Kidney glomerular epithelial cell (primary cell): ENCODE results near the gene PIK3CD.
"Not testable (repeated sequence)": the region's sequence is repeated elsewhere in the genome, so short reads cannot be mapped to it uniquely, and the experiment has no call there.

Experiments used
- DNase-seq: peaks from one replicate; lab custom pipeline; 2025; lab: John Stamatoyannopoulos, UW

Gene PIK3CD

GRCh38 chr1:9689971-9690381, 38.4 kb downstream of the PIK3CD start:
- DNase-seq, result no peak

- DNase-seq, result no peak
Measured at GRCh38 chr1:9690440-9691107, 39.0 kb downstream of the PIK3CD start.

GRCh38 chr1:9691108-9691445, 39.5 kb downstream of the PIK3CD start:
- DNase-seq, result peak; percentile 58

- no peak for DNase-seq
Measured at GRCh38 chr1:9691691-9692090, 40.2 kb downstream of the PIK3CD start.

GRCh38 chr1:9696793-9697192, 45.3 kb downstream of the PIK3CD start:
- DNase-seq, result no peak

- no peak for DNase-seq
Measured at GRCh38 chr1:9699361-9699760, 47.8 kb downstream of the PIK3CD start.

- DNase-seq, result peak; percentile 91
Measured at GRCh38 chr1:9700340-9700739, 48.8 kb downstream of the PIK3CD start.

GRCh38 chr1:9701665-9702064, 50.1 kb downstream of the PIK3CD start:
- no peak for DNase-seq

GRCh38 chr1:9703165-9703509, 51.6 kb downstream of the PIK3CD start:
- no peak for DNase-seq

- DNase-seq, result no peak
Measured at GRCh38 chr1:9703681-9704080, 52.1 kb downstream of the PIK3CD start.

GRCh38 chr1:9705337-9706093, 54.0 kb downstream of the PIK3CD start:
- peak; percentile 75 for DNase-seq

GRCh38 chr1:9706178-9706577, 54.6 kb downstream of the PIK3CD start:
- DNase-seq, result no peak

- DNase-seq, result no peak
Measured at GRCh38 chr1:9710037-9710436, 58.5 kb downstream of the PIK3CD start.

GRCh38 chr1:9711466-9712020, 60.0 kb downstream of the PIK3CD start:
- DNase-seq, result no peak

- not testable (repeated sequence) for DNase-seq
Measured at GRCh38 chr1:9712767-9713166, 61.2 kb downstream of the PIK3CD start.

- DNase-seq, result no peak
Measured at GRCh38 chr1:9714257-9714718, 62.8 kb downstream of the PIK3CD start.

- DNase-seq, result no peak
Measured at GRCh38 chr1:9715536-9716226, 64.2 kb downstream of the PIK3CD start.

GRCh38 chr1:9716404-9717192, 65.1 kb downstream of the PIK3CD start:
- no peak for DNase-seq

- DNase-seq, result no peak
Measured at GRCh38 chr1:9717193-9718005, 65.9 kb downstream of the PIK3CD start.

- DNase-seq, result no peak
Measured at GRCh38 chr1:9718006-9718680, 66.6 kb downstream of the PIK3CD start.
